GM12864 (cell line): ENCODE measurements around the gene PACS1.
A peak's percentile ranks its signal among the peaks of the same experiment; 100 is the strongest.

Source experiments
- DNase-seq: peaks from one replicate; pipeline ENCODE4 v3.0.0-alpha.2; 2011; ENCODE audit warnings: low read depth
- H3K4me3 ChIP-seq: 2 replicates; pipeline ENCODE4 v1.5.1; 2011; ENCODE audit warnings: mild to moderate bottlenecking, low read depth, low read length, control low read depth
- TF ChIP-seq, protein P1 (sequence below): IDR thresholded peaks from 2 replicates; pipeline ENCODE4 v1.5.1; 2011; ENCODE audit warnings: low read depth, mild to moderate bottlenecking, moderate library complexity, low read length, control low read depth, inconsistent platforms; ENCODE audit errors: missing control alignments

PACS1 gene

DNA sequence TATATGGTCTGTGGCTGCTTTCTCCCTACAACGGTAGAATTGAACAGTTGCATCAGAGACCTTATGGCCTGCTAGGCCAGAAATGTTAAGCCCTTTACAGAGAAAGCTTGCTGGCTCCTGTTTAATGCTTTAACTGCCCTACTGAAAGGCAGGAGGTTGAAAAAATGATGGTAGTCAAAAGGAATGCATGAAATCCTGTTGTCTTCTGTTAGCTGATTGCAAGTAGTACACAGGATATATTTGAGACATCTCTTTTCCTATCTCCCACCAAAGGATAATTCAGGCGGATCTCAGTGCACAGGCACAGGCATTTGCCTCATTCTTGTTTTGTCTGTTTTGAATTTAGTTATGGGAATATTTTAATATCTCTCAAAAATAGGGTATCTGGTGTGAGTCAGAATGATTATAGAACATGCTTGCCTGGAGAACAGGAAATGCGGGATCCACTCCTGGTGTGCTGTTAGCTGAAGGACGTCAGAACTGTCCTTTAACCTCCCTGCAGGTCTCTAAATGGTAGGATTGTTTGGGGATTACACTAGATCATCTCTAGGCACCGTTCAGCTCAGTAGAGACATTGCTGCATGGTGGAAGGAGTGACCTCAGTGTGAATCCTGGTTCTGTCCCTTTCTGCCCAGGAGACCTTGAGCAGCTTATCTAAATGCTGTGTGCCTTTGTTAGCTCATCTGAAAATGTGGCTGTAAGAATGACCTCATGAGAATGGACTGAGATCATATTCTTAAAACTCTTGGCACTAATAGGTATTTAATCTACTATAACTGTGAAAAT lies 49.5 kb downstream of the PACS1 start:
- TF ChIP-seq, protein P1, sequence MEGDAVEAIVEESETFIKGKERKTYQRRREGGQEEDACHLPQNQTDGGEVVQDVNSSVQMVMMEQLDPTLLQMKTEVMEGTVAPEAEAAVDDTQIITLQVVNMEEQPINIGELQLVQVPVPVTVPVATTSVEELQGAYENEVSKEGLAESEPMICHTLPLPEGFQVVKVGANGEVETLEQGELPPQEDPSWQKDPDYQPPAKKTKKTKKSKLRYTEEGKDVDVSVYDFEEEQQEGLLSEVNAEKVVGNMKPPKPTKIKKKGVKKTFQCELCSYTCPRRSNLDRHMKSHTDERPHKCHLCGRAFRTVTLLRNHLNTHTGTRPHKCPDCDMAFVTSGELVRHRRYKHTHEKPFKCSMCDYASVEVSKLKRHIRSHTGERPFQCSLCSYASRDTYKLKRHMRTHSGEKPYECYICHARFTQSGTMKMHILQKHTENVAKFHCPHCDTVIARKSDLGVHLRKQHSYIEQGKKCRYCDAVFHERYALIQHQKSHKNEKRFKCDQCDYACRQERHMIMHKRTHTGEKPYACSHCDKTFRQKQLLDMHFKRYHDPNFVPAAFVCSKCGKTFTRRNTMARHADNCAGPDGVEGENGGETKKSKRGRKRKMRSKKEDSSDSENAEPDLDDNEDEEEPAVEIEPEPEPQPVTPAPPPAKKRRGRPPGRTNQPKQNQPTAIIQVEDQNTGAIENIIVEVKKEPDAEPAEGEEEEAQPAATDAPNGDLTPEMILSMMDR, result no peak
- no peak overlapping the region for H3K4me3 ChIP-seq
- DNase-seq, result no peak

DNA sequence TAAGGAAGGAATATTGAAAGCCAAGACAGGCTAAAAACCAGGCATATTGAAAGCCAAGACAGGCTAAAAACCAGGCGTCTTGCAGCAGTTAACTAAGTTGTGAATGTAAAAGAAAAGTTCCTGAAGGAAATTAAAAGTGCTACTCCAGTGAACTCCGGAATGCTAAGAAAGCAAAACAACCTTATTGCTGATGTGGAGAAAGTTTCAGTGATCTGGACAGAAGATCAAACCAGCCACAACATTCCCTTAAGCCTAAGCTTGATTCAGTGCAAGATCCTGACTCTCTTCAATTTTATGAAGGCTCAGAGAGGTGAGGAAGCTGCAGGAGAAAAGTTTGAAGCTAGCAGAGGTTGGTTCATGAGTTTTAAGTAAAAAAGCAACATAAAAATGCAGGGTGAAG lies 51.4 kb downstream of the PACS1 start:
- H3K4me3 ChIP-seq, result no peak overlapping the region
- TF ChIP-seq, protein P1, result no peak
- no peak for DNase-seq

DNA sequence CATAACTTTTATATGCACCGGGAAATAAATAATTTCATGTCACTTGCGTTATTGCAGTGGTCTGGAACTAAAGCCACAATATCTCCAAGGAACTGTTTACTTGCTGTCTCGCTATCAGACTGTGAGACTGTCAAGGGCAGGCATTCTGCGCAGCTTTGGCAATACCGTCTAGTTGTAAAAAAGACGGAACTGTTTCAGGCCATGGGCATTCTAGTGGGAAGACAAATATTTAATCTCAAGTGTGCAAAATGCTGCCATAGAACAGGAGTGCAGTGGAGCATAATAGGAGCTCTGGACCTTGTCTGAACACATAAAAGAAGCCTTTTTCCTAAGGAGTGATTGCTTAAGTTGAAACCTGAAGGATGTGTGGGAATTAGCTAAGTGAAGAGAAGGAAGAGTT lies 53.8 kb downstream of the PACS1 start:
- TF ChIP-seq, protein P1, result no peak
- H3K4me3 ChIP-seq, result no peak overlapping the region
- DNase-seq, result no peak

DNA sequence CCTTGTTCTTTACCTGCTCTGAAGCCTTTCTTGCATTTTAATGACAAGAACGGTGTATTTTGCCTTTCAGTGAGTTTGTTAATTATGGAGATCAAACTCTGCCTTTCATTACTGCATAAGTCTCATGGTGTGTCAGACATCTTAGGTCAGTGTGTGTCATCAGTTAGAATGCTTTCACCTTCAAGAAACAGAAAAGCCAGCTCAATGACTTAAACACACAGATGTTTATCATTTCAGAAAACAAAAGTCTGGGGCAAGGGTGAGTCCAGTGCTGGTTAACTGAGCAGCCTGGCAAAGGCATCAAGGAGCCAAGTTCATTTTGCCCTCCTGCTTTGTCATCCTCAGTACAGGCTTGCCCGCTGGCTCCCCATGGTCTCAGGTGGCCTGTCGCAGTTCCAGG lies 54.5 kb downstream of the PACS1 start:
- TF ChIP-seq, protein P1, result no peak
- no peak for DNase-seq
- no peak overlapping the region for H3K4me3 ChIP-seq

DNA sequence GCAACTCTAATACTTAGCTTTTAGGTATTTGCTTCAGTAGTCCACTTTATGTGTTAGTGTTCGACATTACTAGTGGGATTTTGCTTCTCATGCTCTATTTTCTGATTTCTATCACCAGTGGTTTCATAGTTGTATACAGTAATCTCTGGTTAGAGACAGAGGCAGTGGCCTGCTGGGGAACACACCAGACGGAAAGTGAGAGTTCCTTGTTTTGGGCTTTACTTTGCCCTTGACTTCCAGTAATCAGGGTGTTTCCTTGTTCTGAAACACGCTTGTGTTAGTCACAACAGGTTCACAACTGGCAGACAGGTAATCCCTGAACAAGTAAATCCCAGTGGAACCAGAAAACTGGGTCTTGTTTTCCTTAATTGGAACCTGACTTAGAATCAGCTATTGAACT lies 56.0 kb downstream of the PACS1 start:
- TF ChIP-seq, protein P1, result no peak
- peak overlapping the region; percentile 13; the same call in 1 of the 2 replicates for H3K4me3 ChIP-seq
- DNase-seq, result no peak

DNA sequence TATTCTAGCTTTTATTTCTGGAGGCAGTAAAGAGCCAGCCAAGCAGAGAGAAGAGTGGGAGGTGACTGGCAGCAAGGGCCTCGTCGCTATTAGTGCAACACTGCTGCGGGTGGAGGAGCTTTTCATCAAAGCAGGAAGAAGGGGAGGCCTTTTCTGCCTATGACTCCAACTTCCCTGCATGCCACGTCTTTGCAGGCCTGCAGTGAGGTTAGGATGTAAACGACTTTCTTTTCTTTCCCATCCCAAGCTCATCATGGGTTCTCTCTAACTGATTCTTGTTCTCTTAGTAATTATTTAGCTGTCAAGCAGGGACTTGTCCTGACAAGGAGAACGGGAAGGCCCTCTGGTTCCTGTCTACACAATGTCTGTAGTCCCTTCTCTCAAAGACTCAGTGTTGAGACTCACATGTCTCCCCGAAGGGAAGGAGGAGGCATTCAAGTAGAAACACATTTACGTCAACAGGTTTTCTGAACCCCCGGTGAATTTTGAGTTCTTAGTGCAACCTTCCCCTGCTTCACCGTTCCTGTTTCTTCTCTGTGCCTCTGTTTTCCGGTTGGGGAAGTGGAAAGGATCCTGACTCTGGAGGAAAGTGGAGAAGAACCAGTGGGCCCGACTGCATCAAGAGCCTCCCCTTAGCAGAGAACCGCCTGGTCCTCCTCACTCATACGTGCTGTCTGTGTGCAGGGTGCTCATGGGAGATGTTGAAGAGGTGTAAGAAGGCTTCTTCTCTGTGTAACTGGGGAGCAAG lies 56.9 kb downstream of the PACS1 start:
- TF ChIP-seq, protein P1, result no peak
- no peak for DNase-seq
- H3K4me3 ChIP-seq, result peak overlapping the region; percentile 10
